Liver (tissue), 9 donors: Measurements from ENCODE around the gene MTHFD1L. TPM values are rescaled to one million over a fixed set of nuclear protein-coding genes. Genes with fewer than 3 reads are reported as not detected.
A peak's percentile ranks its signal among the peaks of the same experiment; 100 is the strongest.

ENCODE experiments used
- DNase-seq: peaks from one replicate; pipeline ENCODE4 v3.0.0-alpha.2; 2017; ENCODE audit warnings: low spot score
- H3K27ac ChIP-seq, 2 donors: one replicate each; pipeline ENCODE4 v1.7.0; 2013; ENCODE audit warnings: inconsistent platforms in 2 of 2, low read length in 2 of 2, control low read depth in 1 of 2, low read depth in 1 of 2, mild to moderate bottlenecking in 1 of 2
- H3K27me3 ChIP-seq, 4 donors: one replicate each; pipeline versions ENCODE4 v1.6.1 to v1.7.0; 2013; ENCODE audit warnings: low read length in 3 of 4, inconsistent platforms in 1 of 4, mild to moderate bottlenecking in 1 of 4, moderate library complexity in 1 of 4; ENCODE audit not compliant: control insufficient read depth in 4 of 4, insufficient read depth in 4 of 4
- H3K36me3 ChIP-seq, 4 donors: one replicate each; pipeline versions ENCODE4 v1.6.1 to v1.7.0; 2013; ENCODE audit warnings: low read length in 3 of 4, mild to moderate bottlenecking in 3 of 4, low read depth in 1 of 4, moderate library complexity in 1 of 4; ENCODE audit not compliant: control insufficient read depth in 4 of 4, insufficient read depth in 3 of 4
- H3K4me1 ChIP-seq, 4 donors: one replicate each; pipeline versions ENCODE4 v1.6.1 to v1.7.0; 2013; ENCODE audit warnings: low read length in 3 of 4, mild to moderate bottlenecking in 3 of 4, moderate library complexity in 1 of 4; ENCODE audit not compliant: control insufficient read depth in 4 of 4, insufficient read depth in 4 of 4
- H3K4me3 ChIP-seq, 3 donors: one replicate each; pipeline versions ENCODE4 v1.6.1 to v1.7.0; 2013; ENCODE audit warnings: low read length in 3 of 3, control low read depth in 1 of 3, low read depth in 1 of 3, mild to moderate bottlenecking in 1 of 3
- H3K9ac ChIP-seq, 2 donors: one replicate each; pipeline ENCODE4 v1.7.0; 2013; ENCODE audit warnings: low read length in 2 of 2, mild to moderate bottlenecking in 2 of 2, moderate library complexity in 2 of 2, control low read depth in 1 of 2, low read depth in 1 of 2
- H3K9me3 ChIP-seq, 4 donors: one replicate each; pipeline versions ENCODE4 v1.6.1 to v1.7.0; 2013; ENCODE audit warnings: low read length in 3 of 4; ENCODE audit not compliant: control insufficient read depth in 4 of 4
- CTCF ChIP-seq: fragments of 150-350 bp; IDR thresholded peaks from 2 replicates; pipeline ENCODE4 v1.5.1; 2017; ENCODE audit warnings: improper control_type of control experiment, low read depth, low read length; ENCODE audit not compliant: missing input control
- EGR1 ChIP-seq, 2 donors: IDR thresholded peaks; 2 replicates each; pipeline ENCODE4 v1.6.1; 2016 to 2018; ENCODE audit warnings: antibody characterized with exemption in 2 of 2, low read depth in 2 of 2
- FOXA1 ChIP-seq: IDR thresholded peaks from 2 replicates; pipeline ENCODE4 v1.6.1; 2016; ENCODE audit warnings: antibody characterized with exemption
- FOXA2 ChIP-seq: IDR thresholded peaks from 2 replicates; pipeline ENCODE4 v1.6.1; 2016; ENCODE audit warnings: antibody characterized with exemption
- GABPA ChIP-seq, 2 donors: IDR thresholded peaks in 1 of 2; conservative IDR thresholded peaks in 1 of 2; 2 replicates each; pipeline ENCODE4 v1.6.1; 2016; ENCODE audit warnings: antibody characterized with exemption in 2 of 2, mild to moderate bottlenecking in 1 of 2, moderate library complexity in 1 of 2
- HNF4A ChIP-seq, 2 donors: conservative IDR thresholded peaks; 2 replicates each; pipeline ENCODE4 v1.6.1; 2016; ENCODE audit warnings: antibody characterized with exemption in 2 of 2, mild to moderate bottlenecking in 2 of 2
- HNF4G ChIP-seq: IDR thresholded peaks from 2 replicates; pipeline ENCODE4 v1.6.1; 2016; ENCODE audit warnings: antibody characterized with exemption
- JUND ChIP-seq, 2 donors: IDR thresholded peaks; 2 replicates each; pipeline ENCODE4 v1.6.1; 2016; ENCODE audit warnings: antibody characterized with exemption in 2 of 2
- NR2F2 ChIP-seq: IDR thresholded peaks from 2 replicates; pipeline ENCODE4 v1.6.1; 2016; ENCODE audit warnings: antibody characterized with exemption
- RAD21 ChIP-seq, 2 donors: IDR thresholded peaks; 2 replicates each; pipeline ENCODE4 v1.6.1; 2016; ENCODE audit warnings: antibody characterized with exemption in 2 of 2, mild to moderate bottlenecking in 2 of 2
- REST ChIP-seq: IDR thresholded peaks from 2 replicates; pipeline ENCODE4 v1.6.1; 2016; ENCODE audit warnings: antibody characterized with exemption, mild to moderate bottlenecking
- RXRA ChIP-seq, 2 donors: IDR thresholded peaks; 2 replicates each; pipeline ENCODE4 v1.6.1; 2017 to 2018; ENCODE audit warnings: antibody characterized with exemption in 2 of 2, mild to moderate bottlenecking in 1 of 2
- SP1 ChIP-seq: IDR thresholded peaks from 2 replicates; pipeline ENCODE4 v1.6.1; 2018; ENCODE audit warnings: antibody characterized with exemption, mild to moderate bottlenecking
- TAF1 ChIP-seq: conservative IDR thresholded peaks from 2 replicates; pipeline ENCODE4 v1.6.1; 2016; ENCODE audit warnings: antibody characterized with exemption, mild to moderate bottlenecking
- YY1 ChIP-seq: IDR thresholded peaks from 2 replicates; pipeline ENCODE4 v1.6.1; 2016; ENCODE audit warnings: antibody characterized with exemption, mild to moderate bottlenecking
- ZBTB33 ChIP-seq: IDR thresholded peaks from 2 replicates; pipeline ENCODE4 v1.6.1; 2016; ENCODE audit warnings: antibody characterized with exemption
- WGBS: extraction: QIAGEN DNeasy Blood & Tissue Kit; methylation state at CpG from one replicate; pipeline ENCODE4 v1.1.7; 2013; 5-methylcytosine and 5-hydroxymethylcytosine counted together
- polyA plus RNA-seq, 2 donors: library from polyadenylated mRNA; stranded (reverse) in 1 of 2; unstranded in 1 of 2; fragments of 200-250 nt in 1 of 2; fragments of >200 nt in 1 of 2; fragmentation: Nextera tagmentation in 1 of 2; extraction: Ambion mirVana in 1 of 2; gene quantifications; one replicate each; pipeline versions ENCODE4 v1.2.1 to v1.2.3, GENCODE V29; 2013 to 2015
- total RNA-seq, 2 donors: library from RNA; depleted of rRNA; stranded (reverse); fragments of >200 nt; gene quantifications; one replicate each; pipeline ENCODE4 v1.2.3, GENCODE V29; 2014
- TF ChIP-seq, protein P1 (sequence below): IDR thresholded peaks from 2 replicates; pipeline ENCODE4 v1.6.1; 2016; ENCODE audit warnings: antibody characterized with exemption
- donor health status: healthy.
- donor health status: healthy.
- donor health status: healthy.
- donor health status: healthy.
- donor health status: healthy.

The MTHFD1L gene
- total and polyA plus RNA-seq, 4 donors = 2.0 to 7.7 (median 2.8) TPM

DNA sequence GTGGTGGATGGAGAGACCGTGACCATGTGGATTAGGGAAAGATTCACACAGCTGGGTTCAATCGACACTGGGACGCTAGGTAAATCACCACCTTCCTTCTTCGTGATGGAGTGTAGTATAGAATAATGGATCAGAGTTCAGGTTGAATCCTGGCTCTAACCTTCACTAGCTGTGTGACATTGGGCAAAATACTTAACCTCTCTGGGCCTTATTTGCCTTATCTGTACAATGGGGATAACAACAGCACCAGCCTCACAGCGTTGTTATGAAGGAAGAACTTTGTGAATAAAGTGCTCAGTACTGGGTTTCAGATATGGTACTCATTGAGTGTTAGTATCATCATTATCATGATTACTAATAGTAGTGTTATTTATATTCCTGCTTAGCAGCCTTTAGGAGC, 248.1 kb downstream of the MTHFD1L start:
- H3K9me3 ChIP-seq = no peaks in the 10 kb centered on the region
- H3K4me3 ChIP-seq = no peak overlapping the region
- H3K4me1 ChIP-seq = peaks cover 0 to 5% (median 0%) of the 10 kb centered on the region in 4 donors
- H3K27me3 ChIP-seq = no peaks in the 10 kb centered on the region
- WGBS = 93% methylated on average over 5 of the region's 5 CpGs
- no peak overlapping the region for H3K27ac ChIP-seq
- H3K36me3 ChIP-seq = no peaks in the 10 kb centered on the region
- no peak for DNase-seq
- H3K9ac ChIP-seq = no peak overlapping the region
- no peak for TF ChIP-seq GABPA (IDR thresholded peaks at IDR 0.05 in 1 of 2, conservative IDR thresholded peaks at IDR 0.05 in 1 of 2)
- no peak for TF ChIP-seq RAD21 (IDR thresholded peaks at IDR 0.05)
- TF ChIP-seq FOXA1 = no peak
- no peak for TF ChIP-seq NR2F2
- TF ChIP-seq, protein P1, sequence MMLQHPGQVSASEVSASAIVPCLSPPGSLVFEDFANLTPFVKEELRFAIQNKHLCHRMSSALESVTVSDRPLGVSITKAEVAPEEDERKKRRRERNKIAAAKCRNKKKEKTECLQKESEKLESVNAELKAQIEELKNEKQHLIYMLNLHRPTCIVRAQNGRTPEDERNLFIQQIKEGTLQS = no peak
- TF ChIP-seq EGR1 (IDR thresholded peaks at IDR 0.05; ENCODE audit: low read depth in 2 of 2) = no peak
- no peak for TF ChIP-seq RXRA (IDR thresholded peaks at IDR 0.05)
- no peak for TF ChIP-seq FOXA2
- TF ChIP-seq HNF4A (conservative IDR thresholded peaks at IDR 0.05) = no peak
- TF ChIP-seq JUND (IDR thresholded peaks at IDR 0.05) = no peak
- TF ChIP-seq ZBTB33 = no peak
- no peak for TF ChIP-seq TAF1
- TF ChIP-seq YY1 = no peak
- no peak for TF ChIP-seq CTCF

GRCh38 chr6:151118461-151119123, 253.1 kb downstream of the MTHFD1L start:
- 31% methylated on average over 8 of the region's 8 CpGs for WGBS
- DNase-seq = no peak
- H3K4me1 ChIP-seq = peaks cover 1 to 11% (median 2%) of the 10 kb centered on the region in 4 donors

More at GRCh38 chr6:151118461-151119123, 253.1 kb downstream of the MTHFD1L start:
- Histone ChIP-seq H3K36me3 (no peaks in the 10 kb centered on the region), H3K27ac (peak overlapping the region; percentile 58 to 86), H3K27me3 (no peaks in the 10 kb centered on the region), H3K9ac (peak overlapping the region; percentile 55 to 71), H3K4me3 (no peak overlapping the region), H3K9me3 (no peaks in the 10 kb centered on the region)
- TF ChIP-seq REST (peak; percentile 28), RAD21 (IDR thresholded peaks at IDR 0.05) (peak in 1 of 2 donors; percentile 32), HNF4G (peak; percentile 58), SP1 (peak; percentile 76), TAF1 (no peak), YY1 (no peak), RXRA (IDR thresholded peaks at IDR 0.05) (peak; percentile 34 to 55), ZBTB33 (no peak), CTCF (no peak), JUND (IDR thresholded peaks at IDR 0.05) (peak in 1 of 2 donors; percentile 31), HNF4A (conservative IDR thresholded peaks at IDR 0.05) (peak; percentile 82 to 94), FOXA2 (no peak)
- TF ChIP-seq, protein P1 = no peak
